HG03025 (cell line): ENCODE results near the gene GCDH.

Source experiments
- ATAC-seq: cut with Tn5 transposase; IDR thresholded peaks from one replicate; pipeline ENCODE4 v1.9.1; 2021; ENCODE audit warnings: mild to moderate bottlenecking, moderate library complexity; ENCODE audit not compliant: unreplicated experiment, low FRiP score

The GCDH gene

GRCh38 chr19:12937927-12938778, 47.2 kb downstream of the GCDH start, which contains the start of gene CALR:
CALR (plus strand) TSS chr19:12938609; CDS start chr19:12938680, 71 bp downstream.
- peak; percentile 82 for ATAC-seq

- ATAC-seq: peak; percentile 5
Measured at GRCh38 chr19:12938779-12939601, 48.0 kb downstream of the GCDH start.

GRCh38 chr19:12939975-12940423, 49.0 kb downstream of the GCDH start:
- ATAC-seq: no peak

GRCh38 chr19:12940897-12941296, 49.9 kb downstream of the GCDH start:
- ATAC-seq: no peak

GRCh38 chr19:12943437-12944044, 52.6 kb downstream of the GCDH start:
- ATAC-seq: no peak

- ATAC-seq: no peak
Measured at GRCh38 chr19:12944104-12944674, 53.2 kb downstream of the GCDH start.

GRCh38 chr19:12945479-12946091, 54.6 kb downstream of the GCDH start, which contains the start of gene RAD23A:
RAD23A (plus strand) TSS chr19:12945862; CDS start chr19:12945949, 87 bp downstream.
- peak; percentile 70 for ATAC-seq

- ATAC-seq: peak; percentile 23
Measured at GRCh38 chr19:12946092-12946721, 55.2 kb downstream of the GCDH start.

- ATAC-seq: no peak
Measured at GRCh38 chr19:12946731-12947496, 56.0 kb downstream of the GCDH start.

GRCh38 chr19:12947702-12948611, 57.0 kb downstream of the GCDH start:
- ATAC-seq: no peak

GRCh38 chr19:12948612-12949362, 57.8 kb downstream of the GCDH start:
- ATAC-seq: no peak
